Kidney glomerular epithelial cell (primary cell): ENCODE data around the gene RNF126.
A peak's percentile ranks its signal among the peaks of the same experiment; 100 is the strongest.

Experiments
- DNase-seq: peaks from one replicate; lab custom pipeline; 2025; lab: John Stamatoyannopoulos, UW

RNF126 gene

GRCh38 chr19:662207-662961 is 630 bp downstream of the RNF126 start:
- peak; percentile 36 for DNase-seq

- DNase-seq = no peak
Measured at GRCh38 chr19:661427-662196, 1.4 kb downstream of the RNF126 start.

- peak; percentile 55 for DNase-seq
Measured at GRCh38 chr19:660793-661426, 2.1 kb downstream of the RNF126 start.

- DNase-seq = no peak
Measured at GRCh38 chr19:658916-659839, 3.8 kb downstream of the RNF126 start.

- DNase-seq = no peak
Measured at GRCh38 chr19:658059-658839, 4.8 kb downstream of the RNF126 start.

- no peak for DNase-seq
Measured at GRCh38 chr19:657611-658010, 5.4 kb downstream of the RNF126 start.

- DNase-seq = no peak
Measured at GRCh38 chr19:656751-657559, 6.1 kb downstream of the RNF126 start.

GRCh38 chr19:655691-656090 is 7.3 kb downstream of the RNF126 start:
- no peak for DNase-seq

- no peak for DNase-seq
Measured at GRCh38 chr19:653425-653824, 9.6 kb downstream of the RNF126 start.

GRCh38 chr19:652467-653389 is 10.3 kb downstream of the RNF126 start:
- DNase-seq = no peak

GRCh38 chr19:651991-652390 is 11.0 kb downstream of the RNF126 start:
- no peak for DNase-seq

GRCh38 chr19:651114-651818 is 11.7 kb downstream of the RNF126 start:
- no peak for DNase-seq

- DNase-seq = no peak
Measured at GRCh38 chr19:650121-650520, 12.9 kb downstream of the RNF126 start.

- no peak for DNase-seq
Measured at GRCh38 chr19:648904-649801, 13.9 kb downstream of the RNF126 start.

- DNase-seq = no peak
Measured at GRCh38 chr19:648305-648704, 14.7 kb downstream of the RNF126 start.

GRCh38 chr19:647566-648284 is 15.3 kb downstream of the RNF126 start:
- no peak for DNase-seq
